ENCODE results near the gene CROCC.
"Not testable (repeated sequence)": the region's sequence is repeated elsewhere in the genome, so short reads cannot be mapped to it uniquely, and the experiment has no call there.

The CROCC gene

DNA sequence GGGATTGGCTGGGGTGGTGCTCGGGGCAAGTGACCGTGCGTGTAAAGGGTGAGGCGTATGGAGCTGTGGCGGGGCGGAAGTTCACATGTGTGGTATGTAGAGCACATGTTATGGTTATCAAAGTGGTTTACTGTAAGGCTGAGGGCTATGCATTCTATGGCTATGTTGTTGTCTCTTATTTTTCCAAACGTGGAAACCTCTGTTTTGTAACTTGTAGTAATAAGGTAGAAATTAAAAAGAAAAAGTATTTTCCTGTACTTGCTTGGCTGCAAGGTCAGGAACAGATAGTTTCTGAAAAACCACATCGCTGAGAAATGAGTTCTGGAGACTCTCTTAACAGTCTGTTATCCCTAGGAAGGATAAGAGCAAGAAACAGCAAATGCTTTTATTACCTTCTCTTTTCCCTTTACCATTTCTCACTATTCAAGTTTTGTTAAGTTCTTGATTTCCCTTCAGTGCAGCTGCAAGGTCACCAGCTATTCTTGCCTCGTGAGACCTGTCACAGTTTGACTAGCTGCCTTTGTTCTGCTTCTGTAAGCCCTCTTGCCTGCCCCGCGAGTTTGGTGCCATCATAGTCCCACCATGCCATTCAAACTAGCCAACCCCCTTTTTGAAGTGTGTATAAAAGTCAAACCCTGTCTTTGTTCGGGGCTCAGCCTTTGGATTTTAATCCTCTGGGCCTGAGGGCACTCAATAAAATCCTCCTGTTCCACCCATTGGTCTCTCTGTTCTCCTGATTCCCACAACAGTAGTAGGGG lies 16.4 kb upstream of the CROCC start:
- no peaks in the 10 kb centered on the region for H3K36me3 ChIP-seq
- no peak for DNase-seq

DNA sequence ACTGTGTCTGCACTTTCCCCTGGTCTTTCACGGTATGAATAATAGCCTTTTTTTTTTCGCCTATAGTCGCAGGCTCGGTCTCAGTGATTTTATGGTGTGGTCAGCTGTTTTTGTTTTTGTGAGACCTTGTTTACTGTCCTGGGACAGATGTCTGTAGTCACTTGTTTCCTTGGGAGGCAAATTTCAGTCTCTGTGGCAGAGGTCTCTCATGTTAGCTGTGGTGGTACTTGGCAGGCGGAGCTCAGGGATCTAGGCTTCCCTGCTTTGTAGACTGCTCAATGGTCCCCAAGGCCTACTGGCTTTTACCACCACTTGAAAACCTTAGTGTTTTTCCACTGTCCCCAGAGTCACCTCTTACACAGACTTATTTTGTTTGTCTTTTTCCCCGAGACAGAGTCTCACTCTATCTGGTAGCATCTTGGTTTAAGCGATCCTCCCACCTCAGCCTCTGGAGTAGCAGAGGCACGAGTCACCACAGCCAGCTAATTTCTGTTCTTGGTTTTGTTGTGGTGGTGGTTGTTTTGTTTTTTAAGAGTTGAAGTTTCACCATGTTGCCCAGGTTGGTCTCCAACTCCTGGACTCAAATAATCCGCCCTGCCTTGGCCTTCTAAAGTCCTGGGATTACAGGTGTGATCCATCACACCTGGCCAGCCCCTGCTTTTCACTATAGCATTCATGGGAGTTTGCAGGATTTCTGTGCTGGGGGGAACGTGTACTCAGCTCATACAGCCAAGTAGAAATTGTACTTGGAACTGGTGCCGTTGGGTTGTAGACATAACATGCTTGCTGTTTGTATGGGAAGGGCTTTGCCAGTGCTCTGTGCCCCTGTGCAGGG lies 15.6 kb upstream of the CROCC start:
- Histone ChIP-seq H3K4me1 (0 out of 2 replicates have a peak, but pooled peaks cover 4% of the 10 kb centered on the region), H3K9me3 (no peaks in the 10 kb centered on the region), H3K36me3 (no peaks in the 10 kb centered on the region), H3K27me3 (no peaks in the 10 kb centered on the region), H3K4me3 (ENCODE audit: low read depth, low read length) (no peak overlapping the region)
- DNase-seq: no peak
- TF ChIP-seq, protein P1, sequence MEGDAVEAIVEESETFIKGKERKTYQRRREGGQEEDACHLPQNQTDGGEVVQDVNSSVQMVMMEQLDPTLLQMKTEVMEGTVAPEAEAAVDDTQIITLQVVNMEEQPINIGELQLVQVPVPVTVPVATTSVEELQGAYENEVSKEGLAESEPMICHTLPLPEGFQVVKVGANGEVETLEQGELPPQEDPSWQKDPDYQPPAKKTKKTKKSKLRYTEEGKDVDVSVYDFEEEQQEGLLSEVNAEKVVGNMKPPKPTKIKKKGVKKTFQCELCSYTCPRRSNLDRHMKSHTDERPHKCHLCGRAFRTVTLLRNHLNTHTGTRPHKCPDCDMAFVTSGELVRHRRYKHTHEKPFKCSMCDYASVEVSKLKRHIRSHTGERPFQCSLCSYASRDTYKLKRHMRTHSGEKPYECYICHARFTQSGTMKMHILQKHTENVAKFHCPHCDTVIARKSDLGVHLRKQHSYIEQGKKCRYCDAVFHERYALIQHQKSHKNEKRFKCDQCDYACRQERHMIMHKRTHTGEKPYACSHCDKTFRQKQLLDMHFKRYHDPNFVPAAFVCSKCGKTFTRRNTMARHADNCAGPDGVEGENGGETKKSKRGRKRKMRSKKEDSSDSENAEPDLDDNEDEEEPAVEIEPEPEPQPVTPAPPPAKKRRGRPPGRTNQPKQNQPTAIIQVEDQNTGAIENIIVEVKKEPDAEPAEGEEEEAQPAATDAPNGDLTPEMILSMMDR (IDR thresholded peaks at IDR 0.05; ENCODE audit: low read depth, low read length): no peak

More for the DNA sequence above, 16.4 kb upstream of the CROCC start:
- TF ChIP-seq, protein P1 (IDR thresholded peaks at IDR 0.05; ENCODE audit: low read depth, low read length): no peak
- no peaks in the 10 kb centered on the region for H3K9me3 ChIP-seq
- no peaks in the 10 kb centered on the region for H3K27me3 ChIP-seq
- peak overlapping the region; percentile 61 for H3K4me3 ChIP-seq (ENCODE audit: low read depth, low read length)
- 0 out of 2 replicates have a peak, but pooled peaks cover 4% of the 10 kb centered on the region for H3K4me1 ChIP-seq

DNA sequence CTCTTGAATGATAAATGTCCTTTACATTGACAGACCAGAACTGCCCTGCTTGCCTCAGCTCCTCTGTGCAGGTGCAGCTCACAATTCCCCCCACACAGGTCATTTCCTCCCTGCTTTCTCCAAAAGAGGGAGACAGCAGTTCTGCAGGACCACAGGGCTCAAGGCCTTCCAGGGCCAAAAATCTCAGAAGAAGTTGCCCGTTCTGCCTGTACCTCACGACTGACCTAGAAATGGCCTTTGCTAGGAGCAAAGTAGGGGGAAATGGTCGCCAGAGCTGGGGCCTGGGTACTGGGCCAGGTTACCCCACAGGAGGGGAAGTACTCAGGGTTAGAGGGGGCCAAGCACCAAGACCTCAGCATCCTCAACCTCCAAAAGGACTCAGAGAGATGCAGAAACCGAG lies 14.9 kb upstream of the CROCC start:
- Histone ChIP-seq H3K36me3 (no peaks in the 10 kb centered on the region), H3K9me3 (no peaks in the 10 kb centered on the region), H3K27me3 (no peaks in the 10 kb centered on the region), H3K4me3 (ENCODE audit: low read depth, low read length) (no peak overlapping the region), H3K4me1 (0 out of 2 replicates have a peak, but pooled peaks cover 4% of the 10 kb centered on the region)
- TF ChIP-seq, protein P1 (IDR thresholded peaks at IDR 0.05; ENCODE audit: low read depth, low read length): no peak
- DNase-seq: no peak

DNA sequence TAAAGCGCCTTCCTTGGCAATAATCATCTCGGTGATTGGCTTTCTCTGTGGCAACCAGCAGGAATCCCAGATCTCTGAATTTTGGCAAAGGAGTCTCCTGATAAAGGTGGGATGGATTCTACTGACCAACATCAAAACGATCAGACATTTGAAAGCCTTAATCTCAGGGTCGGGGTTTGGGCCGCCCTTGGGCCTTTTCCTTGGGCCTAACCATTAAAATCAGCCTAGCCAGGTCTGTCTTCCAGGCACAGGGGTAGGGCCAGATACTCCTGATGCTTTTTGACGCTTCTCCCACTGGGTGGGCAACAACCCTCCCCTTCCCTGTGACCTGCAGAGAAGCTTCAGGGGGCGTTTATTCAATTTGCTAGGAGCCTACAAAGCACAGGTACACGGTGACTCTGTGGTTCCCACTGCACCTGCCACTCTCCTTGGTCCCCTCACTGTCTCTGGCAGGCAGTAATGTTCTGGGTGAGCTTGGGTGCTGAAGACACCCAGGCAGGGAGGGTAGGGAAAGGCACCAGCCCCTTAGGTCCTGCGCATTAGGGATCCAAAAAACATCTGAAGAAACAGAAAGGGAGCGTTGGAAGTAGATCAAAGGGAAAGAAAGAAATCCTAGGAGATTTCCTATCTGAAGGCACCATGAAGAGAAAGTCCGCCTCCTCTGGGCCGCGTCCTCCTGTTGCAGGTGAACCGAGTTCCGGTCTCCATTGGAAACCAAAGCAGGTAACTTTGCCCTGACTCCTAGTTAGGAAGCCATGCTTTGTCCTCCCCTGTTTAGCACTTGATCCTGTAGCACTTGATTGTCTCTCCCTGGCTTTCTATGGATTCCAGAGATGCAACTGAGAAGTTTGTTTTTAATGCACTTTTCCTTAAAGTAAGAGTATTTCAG lies 13.6 kb upstream of the CROCC start:
- no peak for DNase-seq
- Histone ChIP-seq H3K27me3 (no peaks in the 10 kb centered on the region), H3K4me1 (0 out of 2 replicates have a peak, but pooled peaks cover 4% of the 10 kb centered on the region), H3K4me3 (ENCODE audit: low read depth, low read length) (no peak overlapping the region), H3K36me3 (no peaks in the 10 kb centered on the region), H3K9me3 (no peaks in the 10 kb centered on the region)
- TF ChIP-seq, protein P1 (IDR thresholded peaks at IDR 0.05; ENCODE audit: low read depth, low read length): no peak

DNA sequence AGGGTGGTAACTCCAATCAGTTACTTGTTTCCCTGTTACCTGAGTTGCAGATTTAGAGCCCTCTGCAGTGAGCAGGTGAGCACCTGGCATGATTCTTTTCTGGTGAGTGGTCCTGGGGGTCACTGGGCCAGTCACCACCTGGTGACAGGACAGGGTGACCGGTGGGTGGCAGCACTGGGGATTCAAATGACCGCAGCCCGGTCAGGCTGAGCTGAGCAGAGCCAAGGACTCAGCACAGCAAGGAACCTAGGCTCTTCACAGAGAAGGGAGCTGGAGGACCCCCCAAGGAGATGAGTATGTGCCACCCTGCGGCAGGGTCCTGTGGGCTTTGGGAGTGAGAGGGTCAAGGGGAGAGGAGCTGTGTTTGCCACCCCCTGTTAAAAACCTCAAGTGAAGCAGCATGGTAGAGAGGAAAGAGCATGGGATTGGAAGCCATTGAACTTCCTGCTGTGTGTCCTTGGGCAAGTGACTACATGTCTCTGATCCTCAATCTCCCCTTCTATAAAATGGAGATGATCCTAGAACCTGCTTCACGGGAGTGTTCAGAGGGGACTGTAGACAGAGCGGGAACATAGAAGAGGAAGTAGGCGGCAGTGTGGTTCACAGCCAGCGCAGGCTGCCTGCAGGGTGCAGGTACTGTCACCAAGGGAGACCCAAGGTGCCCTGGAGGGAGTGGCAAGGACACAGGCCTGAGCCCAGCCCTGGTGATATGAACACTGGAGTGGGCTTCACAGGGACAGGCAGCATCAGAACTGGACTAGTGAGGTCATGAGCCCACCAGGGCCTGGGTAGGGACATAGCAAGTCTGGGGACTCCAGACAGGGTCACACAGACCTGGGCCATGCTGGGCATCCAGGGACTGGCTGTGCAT lies 9.6 kb upstream of the CROCC start:
- not testable (repeated sequence) for H3K9me3 ChIP-seq; H3K27me3 ChIP-seq; H3K4me1 ChIP-seq; DNase-seq; H3K4me3 ChIP-seq (ENCODE audit: low read depth, low read length); H3K36me3 ChIP-seq

DNA sequence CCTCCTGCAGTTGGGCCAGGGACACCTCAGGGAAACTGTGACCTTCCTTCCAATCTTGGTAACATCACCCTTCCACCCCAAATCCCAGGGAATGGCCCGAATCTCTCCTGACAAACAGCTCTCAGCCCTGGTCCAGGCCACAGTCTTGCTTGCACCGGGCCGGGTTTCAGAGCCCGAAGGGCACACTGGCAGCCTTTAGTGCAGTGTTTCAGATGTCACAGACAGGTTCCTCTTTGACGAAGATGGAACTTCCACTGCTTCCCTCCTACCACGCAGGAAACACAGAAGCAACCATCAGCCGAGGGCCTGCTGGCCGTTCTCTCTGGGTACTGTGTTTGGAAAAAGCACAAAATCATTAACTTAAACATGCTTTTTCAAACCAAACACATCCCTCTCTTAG lies 9.0 kb upstream of the CROCC start:
- H3K4me3 ChIP-seq (ENCODE audit: low read depth, low read length); H3K27me3 ChIP-seq; DNase-seq; H3K9me3 ChIP-seq; H3K36me3 ChIP-seq; H3K4me1 ChIP-seq: not testable (repeated sequence)
